Naive thymus-derived CD4-positive, alpha-beta T cell (primary cell): Measurements from ENCODE around the gene TAF5. TPM values are rescaled to one million over a fixed set of nuclear protein-coding genes. Genes with fewer than 3 reads are reported as not detected.

ENCODE experiments used
- ATAC-seq: fragments of 150-1000 bp; cut with Tn5 transposase; 2 replicates; pipeline ENCODE4 v1.10.0; 2021; ENCODE audit warnings: mild to moderate bottlenecking, moderate library complexity
- CTCF ChIA-PET: fragments of 350-600 bp; sonication (Branson Sonifier 250); formaldehyde crosslinking; loops from one replicate; lab custom pipeline; 2021; ENCODE audit warnings: antibody characterized with exemption; lab: Charles Lee
- POLR2A ChIA-PET: fragments of 350-600 bp; sonication (Branson Sonifier 250); formaldehyde crosslinking; loops from one replicate; lab custom pipeline; 2021; ENCODE audit warnings: antibody characterized with exemption, inconsistent platforms; lab: Charles Lee
- DNase-seq, 9 donors: peaks; one replicate each; pipeline versions ENCODE4 v3.0.0 to v3.0.0-alpha.2; 2020 to 2022; ENCODE audit warnings: mixed read lengths in 1 of 9
- H3K27ac ChIP-seq: one replicate; pipeline ENCODE4 v1.7.0; 2013; ENCODE audit warnings: mild to moderate bottlenecking, low read depth, low read length, moderate library complexity
- H3K27me3 ChIP-seq, 2 donors: one replicate each; pipeline ENCODE4 v1.7.0; 2013; ENCODE audit warnings: low read length in 2 of 2, mild to moderate bottlenecking in 2 of 2, moderate library complexity in 2 of 2; ENCODE audit not compliant: control insufficient read depth in 2 of 2, insufficient read depth in 2 of 2
- H3K36me3 ChIP-seq, 3 experiments: 1 replicate in 2 of 3; 2 replicates in 1 of 3; pipeline ENCODE4 v1.7.0; 2013; ENCODE audit warnings: low read length in 3 of 3, mild to moderate bottlenecking in 3 of 3, moderate library complexity in 1 of 3; ENCODE audit not compliant: insufficient read depth in 3 of 3, control insufficient read depth in 2 of 3
- H3K4me1 ChIP-seq, 2 donors: one replicate each; pipeline ENCODE4 v1.7.0; 2013; ENCODE audit warnings: low read length in 2 of 2, mild to moderate bottlenecking in 2 of 2, moderate library complexity in 1 of 2; ENCODE audit not compliant: control insufficient read depth in 2 of 2, insufficient read depth in 2 of 2
- H3K4me3 ChIP-seq: 2 replicates; pipeline ENCODE4 v1.7.0; 2013; ENCODE audit warnings: mild to moderate bottlenecking, low read length
- H3K9me3 ChIP-seq, 3 experiments: 1 replicate in 2 of 3; 2 replicates in 1 of 3; pipeline ENCODE4 v1.7.0; 2013; ENCODE audit warnings: low read length in 3 of 3; ENCODE audit not compliant: control insufficient read depth in 2 of 3
- H3K27ac Mint-ChIP-seq, 9 donors: one replicate each; pipeline ENCODE4 v1.8.0; 2020 to 2022; ENCODE audit warnings: mixed read lengths in 9 of 9, mild to moderate bottlenecking in 8 of 9, moderate library complexity in 5 of 9, inconsistent platforms in 2 of 9
- H3K27me3 Mint-ChIP-seq, 5 donors: one replicate each; pipeline ENCODE4 v1.8.0; 2021 to 2022; ENCODE audit warnings: mixed read lengths in 5 of 5, mild to moderate bottlenecking in 1 of 5
- H3K36me3 Mint-ChIP-seq, 5 donors: one replicate each; pipeline ENCODE4 v1.8.0; 2020 to 2022; ENCODE audit warnings: mixed read lengths in 5 of 5, mild to moderate bottlenecking in 3 of 5, inconsistent platforms in 1 of 5
- H3K4me1 Mint-ChIP-seq, 7 donors: one replicate each; pipeline ENCODE4 v1.8.0; 2020 to 2022; ENCODE audit warnings: mixed read lengths in 7 of 7, mild to moderate bottlenecking in 3 of 7, inconsistent platforms in 1 of 7
- H3K4me3 Mint-ChIP-seq, 10 donors: one replicate each; pipeline ENCODE4 v1.8.0; 2020 to 2022; ENCODE audit warnings: mild to moderate bottlenecking in 10 of 10, mixed read lengths in 10 of 10, moderate library complexity in 6 of 10, inconsistent platforms in 2 of 10
- H3K9me3 Mint-ChIP-seq, 11 donors: one replicate each; pipeline ENCODE4 v1.8.0; 2020 to 2022; ENCODE audit warnings: mixed read lengths in 11 of 11, mild to moderate bottlenecking in 4 of 11, inconsistent platforms in 1 of 11, moderate library complexity in 1 of 11
- intact Hi-C, 2 donors: fragments of 100-400 bp; cut with micrococcal nuclease; formaldehyde crosslinking; loops; one replicate each; pipeline ENCODE4 v1.15.1; 2023
- polyA plus RNA-seq, 2 donors: library from polyadenylated mRNA; unstranded; fragments of 300-500 nt; fragmentation: Illumina TruSeq; gene quantifications; one replicate each; pipeline ENCODE4 v1.2.3, GENCODE V29; 2021
- total RNA-seq, 6 experiments: library from RNA in 5 of 6; stranded (reverse) in 5 of 6; gene quantifications; 1 replicate in 5 of 6; 2 replicates in 1 of 6; pipeline ENCODE4 v1.2.3 and lab custom pipeline; 2021 to 2026

Gene TAF5
- total RNA-seq (1 to 10 TPM; 4.7 to 8.9 (median 7.1) TPM), polyA plus RNA-seq (1 to 10 TPM; 2.4 to 4.4 TPM), total RNA-seq (lab: John Stamatoyannopoulos, UW) (23.2 reads per million, percentile 54 among the genes with 10 or more reads in this experiment)

GRCh38 chr10:103367782-103368518 lies at the start of gene TAF5:
TAF5 (plus strand) TSS chr10:103367976; CDS start chr10:103367990, 14 bp downstream.
- Histone ChIP-seq H3K27me3 (no peaks in the 10 kb centered on the region), H3K4me3 (peak within 1 kb of the TSS; percentile 58), H3K36me3 (peaks cover 0 to 7% (median 0%) of the 10 kb centered on the region in 3 experiments), H3K27ac (peak within 1 kb of the TSS; percentile 77), H3K9me3 (no peaks in the 10 kb centered on the region), H3K4me1 (peaks cover 4 to 11% of the 10 kb centered on the region in 2 donors)
- DNase-seq, result peak; percentile 70 to 94 (median 90)
- peaks cover 0 to 35% (median 23%) of the 10 kb centered on the region in 7 donors for H3K4me1 Mint-ChIP-seq
- peak within 1 kb of the TSS; percentile 84 to 98 (median 94) for H3K27ac Mint-ChIP-seq
- peak; percentile 88 for ATAC-seq
- H3K27me3 Mint-ChIP-seq, result no peaks in the 10 kb centered on the region
- peaks cover 0 to 2% (median 0%) of the 10 kb centered on the region in 11 donors for H3K9me3 Mint-ChIP-seq
- peak within 1 kb of the TSS; percentile 92 to 99 (median 96) for H3K4me3 Mint-ChIP-seq
- ChIA-PET POLR2A (interaction anchor here (0.9 to 4.1 kb wide), 7 partner anchors 14 to 864 kb away, joined by 3 to 24 read pairs (median 4); partner anchors contain the start of genes ATP5MK, NT5C2, PCGF6 and PDCD11), CTCF (no interaction called here)
- peaks cover 0 to 9% (median 4%) of the 10 kb centered on the region in 5 donors for H3K36me3 Mint-ChIP-seq
- intact Hi-C loops, result loop anchor here (1.0 to 10.0 kb wide), 18 partner anchors 17 to 1236 kb away; partner anchors contain the start of genes ACTR1A (in 2 of the 2), ATP5MK (in 2 of the 2), CNNM2 (in 2 of the 2) and PCGF6 (in 2 of the 2)

- Mint-ChIP-seq H3K27me3 (no peaks in the 10 kb centered on the region), H3K4me1 (no peaks in the 10 kb centered on the region), H3K9me3 (no peaks in the 10 kb centered on the region), H3K36me3 (peaks cover 0 to 19% (median 4%) of the 10 kb centered on the region in 5 donors), H3K4me3 (no peak overlapping the region), H3K27ac (no peak overlapping the region)
- POLR2A ChIA-PET, result interaction anchor here (0.7 kb wide), 1 partner anchor 48 kb away, joined by 3 read pairs; no protein-coding TSS in a partner anchor
- Histone ChIP-seq H3K4me1 (no peaks in the 10 kb centered on the region), H3K4me3 (no peak overlapping the region), H3K9me3 (no peaks in the 10 kb centered on the region), H3K36me3 (peaks cover 0 to 24% (median 4%) of the 10 kb centered on the region in 3 experiments), H3K27ac (no peak overlapping the region), H3K27me3 (no peaks in the 10 kb centered on the region)
- ATAC-seq (no peak), DNase-seq (no peak)
- CTCF ChIA-PET, result no interaction called here
- intact Hi-C loops, result no loop called here
Measured at GRCh38 chr10:103327906-103328305, 39.9 kb upstream of the TAF5 start.

GRCh38 chr10:103333934-103334520 lies 33.7 kb upstream of the TAF5 start:
- Histone ChIP-seq H3K27ac (no peak overlapping the region), H3K36me3 (peaks cover 0 to 15% (median 3%) of the 10 kb centered on the region in 3 experiments), H3K4me3 (no peak overlapping the region), H3K27me3 (no peaks in the 10 kb centered on the region), H3K9me3 (no peaks in the 10 kb centered on the region), H3K4me1 (no peaks in the 10 kb centered on the region)
- ATAC-seq, result no peak
- peaks cover 0 to 20% (median 4%) of the 10 kb centered on the region in 5 donors for H3K36me3 Mint-ChIP-seq
- H3K27me3 Mint-ChIP-seq, result no peaks in the 10 kb centered on the region
- DNase-seq, result peak in 5 of 9 donors; percentile 4 to 35 (median 18)
- no peak overlapping the region for H3K27ac Mint-ChIP-seq
- ChIA-PET POLR2A (interaction anchor here (0.6 kb wide), 1 partner anchor 17 kb away, joined by 3 read pairs; no protein-coding TSS in a partner anchor), CTCF (interaction anchor here (0.6 to 1.3 kb wide), 3 partner anchors 17 to 1588 kb away, joined by 3 to 7 read pairs (median 4); no protein-coding TSS in a partner anchor)
- H3K9me3 Mint-ChIP-seq, result no peaks in the 10 kb centered on the region
- intact Hi-C loops, result loop anchor here (1.0 to 5.0 kb wide), 4 partner anchors 153 to 499 kb away; partner anchors contain the start of gene CNNM2 (in 1 of the 2)
- H3K4me3 Mint-ChIP-seq, result no peak overlapping the region
- no peaks in the 10 kb centered on the region for H3K4me1 Mint-ChIP-seq

GRCh38 chr10:103334567-103334966 lies 33.2 kb upstream of the TAF5 start:
- Histone ChIP-seq H3K27me3 (no peaks in the 10 kb centered on the region), H3K4me1 (no peaks in the 10 kb centered on the region), H3K9me3 (no peaks in the 10 kb centered on the region), H3K36me3 (peaks cover 0 to 21% (median 3%) of the 10 kb centered on the region in 3 experiments), H3K27ac (no peak overlapping the region), H3K4me3 (no peak overlapping the region)
- peaks cover 0 to 21% (median 4%) of the 10 kb centered on the region in 5 donors for H3K36me3 Mint-ChIP-seq
- H3K4me3 Mint-ChIP-seq, result no peak overlapping the region
- ATAC-seq, result no peak
- H3K4me1 Mint-ChIP-seq, result no peaks in the 10 kb centered on the region
- ChIA-PET CTCF (interaction anchor here (0.6 to 1.3 kb wide), 3 partner anchors 22 to 417 kb away, joined by 3 to 4 read pairs (median 3); no protein-coding TSS in a partner anchor), POLR2A (no interaction called here)
- no peaks in the 10 kb centered on the region for H3K27me3 Mint-ChIP-seq
- intact Hi-C loops, result loop anchor here (1.0 to 5.0 kb wide), 4 partner anchors 153 to 500 kb away; partner anchors contain the start of gene CNNM2 (in 1 of the 2)
- DNase-seq, result no peak
- no peaks in the 10 kb centered on the region for H3K9me3 Mint-ChIP-seq
- H3K27ac Mint-ChIP-seq, result no peak overlapping the region

- Mint-ChIP-seq H3K9me3 (no peaks in the 10 kb centered on the region), H3K4me1 (no peaks in the 10 kb centered on the region), H3K27me3 (no peaks in the 10 kb centered on the region), H3K4me3 (no peak overlapping the region), H3K36me3 (peaks cover 0 to 18% (median 4%) of the 10 kb centered on the region in 5 donors), H3K27ac (no peak overlapping the region)
- CTCF ChIA-PET, result interaction anchor here (1.0 to 1.1 kb wide), 2 partner anchors 11 to 501 kb away, joined by 3 read pairs; no protein-coding TSS in a partner anchor
- H3K4me3 ChIP-seq, result no peak overlapping the region
- intact Hi-C loops, result no loop called here
- no peaks in the 10 kb centered on the region for H3K4me1 ChIP-seq
- H3K36me3 ChIP-seq, result peaks cover 0 to 25% (median 3%) of the 10 kb centered on the region in 3 experiments
- POLR2A ChIA-PET, result no interaction called here
- no peak overlapping the region for H3K27ac ChIP-seq
- no peak for DNase-seq
- H3K27me3 ChIP-seq, result no peaks in the 10 kb centered on the region
- no peaks in the 10 kb centered on the region for H3K9me3 ChIP-seq
- ATAC-seq, result no peak
Measured at GRCh38 chr10:103336370-103336769, 31.4 kb upstream of the TAF5 start.

GRCh38 chr10:103350175-103350516 lies 17.6 kb upstream of the TAF5 start:
- Mint-ChIP-seq H3K36me3 (peaks cover 0 to 4% (median 1%) of the 10 kb centered on the region in 5 donors), H3K27me3 (no peaks in the 10 kb centered on the region), H3K27ac (peak overlapping the region in 4 of 9 donors; percentile 14 to 81 (median 55)), H3K4me3 (peak overlapping the region; percentile 83 to 95 (median 91)), H3K9me3 (no peaks in the 10 kb centered on the region), H3K4me1 (peaks cover 0 to 14% (median 9%) of the 10 kb centered on the region in 7 donors)
- no peak for ATAC-seq
- CTCF ChIA-PET, result no interaction called here
- H3K9me3 ChIP-seq, result no peaks in the 10 kb centered on the region
- H3K27ac ChIP-seq, result peak overlapping the region; percentile 80
- peaks cover 0 to 14% (median 0%) of the 10 kb centered on the region in 3 experiments for H3K36me3 ChIP-seq
- H3K27me3 ChIP-seq, result no peaks in the 10 kb centered on the region
- POLR2A ChIA-PET, result interaction anchor here (0.6 to 2.3 kb wide), 3 partner anchors 15 to 1656 kb away, joined by 3 to 24 read pairs (median 3); partner anchors contain the start of gene TAF5
- DNase-seq, result no peak
- H3K4me1 ChIP-seq, result peaks cover 6 to 11% of the 10 kb centered on the region in 2 donors
- intact Hi-C loops, result loop anchor here in 1 of 2 donors (5.0 kb wide), 1 partner anchor 433 kb away; the partner anchor contains the start of gene CNNM2
- peak overlapping the region; percentile 79 for H3K4me3 ChIP-seq
